Lung microvascular endothelial cell (primary cell): Measurements from ENCODE around the gene EIF6. TPM values are rescaled to one million over a fixed set of nuclear protein-coding genes. Genes with fewer than 3 reads are reported as not detected.
A peak's percentile ranks its signal among the peaks of the same experiment; 100 is the strongest.
"Not testable (repeated sequence)": the region's sequence is repeated elsewhere in the genome, so short reads cannot be mapped to it uniquely, and the experiment has no call there.

Source experiments
- DNase-seq, 2 donors: peaks; one replicate each; pipeline versions ENCODE4 v3.0.0 to v3.0.0-alpha.2; 2010; ENCODE audit warnings: low read depth in 2 of 2
- total RNA-seq: library from RNA; depleted of rRNA; stranded (reverse); fragments of >200 nt; gene quantifications from 2 replicates; pipeline ENCODE4 v1.2.1, GENCODE V29; 2014

The EIF6 gene
- total RNA-seq = 138 and 161 TPM in 2 replicates

GRCh38 chr20:35284267-35284991 is at the start of gene EIF6:
Gene EIF6, minus strand, starts transcription at chr20:35284772. Its CDS starts 285 bp downstream, at chr20:35284487.
- DNase-seq = peak; percentile 82

GRCh38 chr20:35333606-35334005 is 49.0 kb upstream of the EIF6 start:
- DNase-seq = no peak

- DNase-seq = no peak
Observed at GRCh38 chr20:35332540-35333200, 48.1 kb upstream of the EIF6 start.

GRCh38 chr20:35329435-35330139 is 45.0 kb upstream of the EIF6 start:
- DNase-seq = peak; percentile 40 to 48

- no peak for DNase-seq
Observed at GRCh38 chr20:35328689-35329088, 44.1 kb upstream of the EIF6 start.

- no peak for DNase-seq
Observed at GRCh38 chr20:35328095-35328685, 43.6 kb upstream of the EIF6 start.

- DNase-seq = peak; percentile 58 to 65
Observed at GRCh38 chr20:35327074-35327976, 42.8 kb upstream of the EIF6 start.

- no peak for DNase-seq
Observed at GRCh38 chr20:35326740-35327073, 42.1 kb upstream of the EIF6 start.

- no peak for DNase-seq
Observed at GRCh38 chr20:35326021-35326739, 41.6 kb upstream of the EIF6 start.

GRCh38 chr20:35325401-35325800 is 40.8 kb upstream of the EIF6 start:
- DNase-seq = no peak

- no peak for DNase-seq
Observed at GRCh38 chr20:35320396-35321126, 36.0 kb upstream of the EIF6 start.

- DNase-seq = peak in 1 of 2 donors; percentile 58
Observed at GRCh38 chr20:35319871-35320197, 35.3 kb upstream of the EIF6 start.

- DNase-seq = peak in 1 of 2 donors; percentile 64
Observed at GRCh38 chr20:35319192-35319870, 34.8 kb upstream of the EIF6 start.

GRCh38 chr20:35318502-35319157 is 34.1 kb upstream of the EIF6 start:
- DNase-seq = peak; percentile 46 to 82

GRCh38 chr20:35317416-35318210 is 33.0 kb upstream of the EIF6 start:
- DNase-seq = no peak

GRCh38 chr20:35316086-35316485 is 31.5 kb upstream of the EIF6 start:
- peak in 1 of 2 donors; percentile 21 for DNase-seq

GRCh38 chr20:35315632-35316020 is 31.1 kb upstream of the EIF6 start:
- not testable (repeated sequence) for DNase-seq
